Superior temporal gyrus (tissue), 1 donor: Measurements from ENCODE around the gene SBK1.

Source experiments
- DNase-seq: peaks from one replicate; pipeline ENCODE4 v3.0.0-alpha.2; 2016; ENCODE audit errors: extremely low spot score

The SBK1 gene

GRCh38 chr16:28282045-28282444 is 10.3 kb upstream of the SBK1 start:
- DNase-seq = no peak

DNA sequence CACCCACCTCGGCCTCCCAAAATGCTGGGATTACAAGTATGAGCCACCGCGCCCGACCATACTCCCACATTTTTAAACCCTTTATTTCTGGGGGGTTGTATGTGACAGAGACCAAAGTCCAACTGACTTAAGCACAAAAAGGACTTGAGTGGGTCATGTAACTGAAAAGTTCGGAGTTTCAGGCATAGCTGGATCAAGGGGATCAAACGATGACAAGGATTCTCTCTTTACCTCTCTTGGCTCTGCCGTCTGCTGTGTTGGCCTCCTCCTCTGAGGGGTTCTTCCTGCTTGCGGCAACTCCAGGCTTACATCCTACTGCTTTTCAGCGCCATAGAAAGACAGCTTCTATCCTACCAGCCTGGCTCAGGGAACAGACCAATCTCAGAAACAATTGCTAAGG is 9.2 kb upstream of the SBK1 start:
- no peak for DNase-seq

DNA sequence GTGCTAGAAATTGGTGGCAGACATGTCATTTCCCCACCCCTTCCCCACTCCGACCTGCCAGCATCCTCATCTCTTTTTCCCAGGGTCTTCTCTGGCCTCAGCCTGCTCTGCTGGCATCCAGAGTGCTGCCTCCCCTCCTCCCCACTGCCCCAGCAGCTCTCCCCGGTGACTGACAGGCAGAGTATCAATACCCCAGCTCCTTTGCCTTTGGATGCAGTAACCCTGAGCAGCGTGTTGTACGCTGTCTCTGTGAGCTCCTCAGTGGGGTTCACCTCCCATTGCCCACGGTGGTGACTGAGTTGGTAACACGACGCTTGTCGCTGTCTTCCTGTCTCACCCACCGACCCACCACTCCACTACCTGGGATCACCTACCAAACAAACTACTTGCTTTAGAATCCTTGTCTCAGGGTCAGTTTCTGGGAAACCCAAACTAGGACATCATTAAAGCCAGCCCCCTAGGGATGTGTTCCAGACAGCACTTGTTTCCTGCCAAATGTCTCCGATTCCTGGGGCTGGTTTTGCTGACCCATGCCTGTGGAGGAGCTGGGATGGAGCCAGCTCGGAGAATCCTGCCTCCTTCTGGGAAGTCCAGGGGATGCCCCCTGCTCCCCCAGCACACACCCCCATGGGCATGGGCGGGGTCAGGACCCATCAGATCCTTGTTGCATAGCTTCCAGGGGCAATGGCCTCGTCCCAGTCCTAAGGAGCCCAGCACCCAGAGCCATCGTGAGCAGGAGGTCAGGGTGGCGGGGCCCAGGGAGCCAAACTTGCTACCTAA is 8.3 kb upstream of the SBK1 start:
- DNase-seq = no peak

- DNase-seq = no peak
These were observed 6.7 kb upstream of the SBK1 start for GRCh38 chr16:28285649-28286048.

DNA sequence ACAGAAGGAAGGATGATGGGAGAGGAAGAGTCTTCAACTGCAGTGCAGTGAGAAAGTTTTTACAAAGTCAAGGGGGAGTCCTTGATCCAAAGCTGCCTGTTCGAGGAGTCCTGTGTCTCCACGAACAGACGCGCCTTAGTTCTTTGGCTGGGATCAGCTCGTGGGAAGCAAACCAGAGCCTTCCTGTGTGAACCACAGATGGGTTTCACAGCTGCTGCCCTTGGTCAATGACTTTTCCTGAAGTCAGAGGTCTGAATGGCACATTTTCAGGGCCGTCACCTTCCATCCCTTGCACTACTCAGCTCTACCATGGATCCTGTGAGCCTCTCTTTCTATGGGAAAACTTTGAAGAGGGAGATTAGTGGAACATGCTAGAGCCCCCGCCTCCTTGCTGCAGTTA is 4.2 kb upstream of the SBK1 start:
- DNase-seq = no peak

- DNase-seq = no peak
These were observed 3.3 kb upstream of the SBK1 start for GRCh38 chr16:28289048-28289447.

GRCh38 chr16:28289939-28290858 is 2.1 kb upstream of the SBK1 start:
- DNase-seq = no peak

DNA sequence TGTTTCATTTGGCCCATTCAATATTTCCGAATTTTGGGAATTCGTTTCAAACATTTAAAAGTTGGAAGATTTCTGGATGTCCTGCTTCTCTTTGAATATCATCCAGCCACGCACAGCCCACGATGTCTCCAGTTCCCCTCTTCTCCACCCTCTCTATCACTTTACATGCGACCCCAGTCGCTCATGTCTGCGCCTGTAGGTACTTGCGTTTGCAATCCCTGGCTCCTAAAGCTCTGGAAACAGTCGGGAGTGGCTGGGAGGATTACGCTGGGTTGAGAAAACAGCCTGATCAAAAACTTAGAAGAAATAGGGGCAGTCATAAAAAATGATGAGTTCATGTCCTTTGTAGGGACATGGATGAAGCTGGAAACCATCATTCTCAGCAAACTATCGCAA is 1.5 kb upstream of the SBK1 start:
- DNase-seq = no peak

GRCh38 chr16:28292731-28293600 is 641 bp downstream of the SBK1 start:
- DNase-seq = no peak

DNA sequence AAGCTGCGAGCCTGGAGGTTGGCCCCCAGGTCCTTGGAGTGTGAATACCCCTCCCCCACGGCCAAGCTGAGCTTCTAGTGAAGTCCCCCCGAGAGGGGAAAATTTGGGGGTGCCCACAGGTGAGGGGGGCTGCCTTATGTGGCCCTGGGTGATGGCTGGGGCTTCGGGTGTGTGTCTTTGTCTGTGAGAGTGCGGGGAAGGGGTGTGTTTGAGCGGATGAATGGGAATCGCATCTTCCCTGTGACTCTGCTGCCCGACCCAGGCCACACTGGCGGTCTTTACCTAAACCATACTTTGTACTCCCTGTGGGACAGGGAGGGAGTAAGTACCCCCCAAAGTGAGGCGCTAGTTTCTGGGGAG is 1.3 kb downstream of the SBK1 start:
- DNase-seq = no peak

GRCh38 chr16:28294201-28294600 is 1.9 kb downstream of the SBK1 start:
- no peak for DNase-seq

GRCh38 chr16:28295276-28295675 is 3.0 kb downstream of the SBK1 start:
- DNase-seq = no peak

DNA sequence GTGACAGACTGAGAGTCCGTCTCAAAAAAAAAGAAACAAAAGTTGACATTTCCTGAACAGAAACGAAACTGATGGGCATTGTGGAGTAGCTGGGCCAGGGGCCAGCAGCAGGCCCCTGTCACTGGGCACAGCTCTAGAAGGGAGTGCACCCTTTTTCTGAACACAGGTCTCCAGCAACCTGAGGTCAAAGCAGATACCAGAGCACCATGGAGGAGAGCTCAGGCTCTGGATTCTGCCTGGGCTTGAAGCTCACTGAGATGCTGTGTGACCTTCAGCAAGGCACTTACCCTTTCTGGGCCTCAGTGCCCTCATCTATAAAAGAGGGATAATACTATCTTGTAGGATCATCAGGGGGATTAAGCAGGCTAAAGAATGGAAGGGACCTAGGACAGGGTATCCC is 5.0 kb downstream of the SBK1 start:
- DNase-seq = no peak

DNA sequence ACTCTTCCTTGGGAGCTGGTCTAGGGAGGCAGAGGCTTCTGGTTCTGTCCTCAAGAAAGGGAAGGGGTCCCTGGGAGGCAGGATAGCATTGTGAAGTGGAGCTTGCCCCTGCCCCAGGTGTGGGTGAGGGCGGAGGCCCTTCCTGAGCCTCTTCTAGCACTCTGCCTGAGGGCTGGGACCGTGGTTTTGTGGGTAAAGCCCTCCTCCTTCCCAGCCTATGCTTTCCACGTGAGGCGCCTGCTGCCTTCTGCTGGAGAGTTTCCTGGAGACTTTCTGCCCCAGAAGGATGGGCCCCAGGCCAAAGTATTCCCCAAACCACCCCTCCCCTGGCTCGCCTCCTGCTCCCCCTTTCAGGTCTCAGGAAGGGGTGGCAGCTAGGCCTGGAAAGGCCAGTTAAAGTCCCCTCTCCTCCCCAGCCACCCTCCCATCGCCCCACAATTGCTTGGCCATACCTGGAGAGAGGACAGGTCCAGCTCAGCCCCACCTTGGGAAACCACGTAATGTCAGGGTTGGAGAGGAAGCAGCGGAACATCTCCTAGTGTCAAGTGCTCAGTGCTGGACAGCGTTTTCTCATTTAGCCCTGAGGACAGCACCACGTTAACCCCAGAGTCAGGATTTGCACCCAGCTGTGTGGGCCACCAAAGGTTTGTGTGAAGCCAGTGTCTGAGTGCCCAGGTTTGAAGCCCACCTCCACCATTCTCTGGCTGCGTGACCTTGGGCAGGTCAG is 5.6 kb downstream of the SBK1 start:
- DNase-seq = no peak

- DNase-seq = no peak
These were observed 6.2 kb downstream of the SBK1 start for GRCh38 chr16:28298511-28298878.

GRCh38 chr16:28300327-28300726 is 8.0 kb downstream of the SBK1 start:
- no peak for DNase-seq

GRCh38 chr16:28301154-28301553 is 8.8 kb downstream of the SBK1 start:
- DNase-seq = no peak

DNA sequence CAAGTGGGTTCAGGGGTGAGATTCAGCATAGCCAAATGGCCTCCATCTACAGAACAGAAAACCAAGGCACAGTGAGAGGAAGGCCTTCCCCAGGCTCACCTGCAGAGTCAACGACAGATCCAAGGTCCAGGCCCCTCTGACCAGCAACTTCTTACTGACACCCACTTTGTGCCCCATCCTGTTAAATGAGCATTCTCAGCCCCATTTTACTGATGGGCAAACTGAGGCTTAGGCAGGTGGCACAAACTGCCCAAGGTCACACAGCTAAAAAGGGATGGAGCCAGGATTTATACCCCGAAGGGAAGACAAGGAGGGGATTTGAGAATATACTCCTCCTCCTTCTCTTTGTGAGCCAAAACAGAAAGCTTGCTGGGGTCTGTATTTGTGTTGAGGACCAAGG is 9.3 kb downstream of the SBK1 start:
- DNase-seq = no peak

GRCh38 chr16:28303132-28303531 is 10.8 kb downstream of the SBK1 start:
- DNase-seq = no peak

- DNase-seq = no peak
These were observed 11.9 kb downstream of the SBK1 start for GRCh38 chr16:28304214-28304613.

DNA sequence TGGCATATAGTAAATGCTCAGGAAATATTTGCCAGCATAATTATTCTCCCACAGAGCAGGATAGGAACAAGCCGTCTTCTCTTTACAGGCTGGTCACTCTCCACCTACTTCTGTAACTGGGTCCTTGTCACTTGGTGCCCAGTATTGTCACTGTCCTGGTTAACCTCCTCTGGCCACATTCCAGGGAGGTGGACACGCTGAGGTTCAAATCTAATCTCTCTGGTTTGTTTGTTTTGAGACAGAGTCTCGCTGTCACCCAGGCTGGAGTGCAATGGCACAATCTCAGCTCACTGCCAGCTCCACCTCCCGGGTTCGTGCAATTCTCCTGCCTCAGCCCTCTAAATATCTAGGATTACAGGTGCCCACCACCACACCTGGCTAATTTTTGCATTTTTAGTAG is 15.6 kb downstream of the SBK1 start:
- no peak for DNase-seq
